Stimulated activated CD8-positive, alpha-beta memory T cell treated with anti-CD3 and anti-CD28 coated beads, Interleukin-4, amount 100 ng/mL, for 48 hours (primary cell): ENCODE measurements around the gene OTOG.

Experiments
- DNase-seq: peaks from one replicate; pipeline ENCODE4 v3.0.0-alpha.2; 2020

Gene OTOG

DNA sequence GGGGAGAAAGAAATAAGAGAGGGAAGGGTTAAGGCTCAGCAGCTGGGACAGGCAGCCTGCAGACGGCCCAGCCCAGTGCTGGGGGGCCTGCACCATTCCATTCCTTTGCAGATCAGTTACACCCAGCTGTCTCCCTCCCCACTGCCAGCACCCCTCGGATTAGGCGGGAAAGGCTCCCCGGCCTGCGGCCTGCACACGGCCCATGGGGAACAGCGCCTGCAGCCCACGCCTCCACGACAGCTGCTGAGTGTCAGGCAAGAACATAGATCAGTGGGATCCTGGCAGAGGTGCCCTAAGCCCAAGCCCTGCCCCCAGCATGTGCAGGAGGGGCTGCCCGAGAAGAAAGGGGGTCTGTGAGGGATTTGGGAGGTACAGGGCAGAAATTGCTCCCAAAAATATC lies 106.6 kb downstream of the OTOG start:
- DNase-seq, result no peak

DNA sequence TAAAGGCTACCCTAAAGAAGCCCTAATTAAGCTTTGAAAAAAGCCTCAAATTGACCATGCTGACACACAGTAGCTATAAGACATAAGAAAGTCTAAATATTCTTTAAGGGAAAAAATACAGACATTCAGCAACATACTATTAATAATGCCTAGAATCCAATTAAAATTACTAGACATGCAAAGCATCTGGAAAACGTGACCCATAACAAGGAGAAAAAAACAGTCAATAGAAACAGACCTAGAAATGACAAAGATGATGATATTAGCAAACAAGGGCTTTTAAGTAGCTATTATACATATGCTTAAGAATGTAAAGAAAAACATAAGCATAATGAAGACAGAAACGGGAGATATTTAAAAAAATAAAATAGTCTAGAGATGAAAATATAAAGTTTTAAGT lies 108.6 kb downstream of the OTOG start:
- no peak for DNase-seq

DNA sequence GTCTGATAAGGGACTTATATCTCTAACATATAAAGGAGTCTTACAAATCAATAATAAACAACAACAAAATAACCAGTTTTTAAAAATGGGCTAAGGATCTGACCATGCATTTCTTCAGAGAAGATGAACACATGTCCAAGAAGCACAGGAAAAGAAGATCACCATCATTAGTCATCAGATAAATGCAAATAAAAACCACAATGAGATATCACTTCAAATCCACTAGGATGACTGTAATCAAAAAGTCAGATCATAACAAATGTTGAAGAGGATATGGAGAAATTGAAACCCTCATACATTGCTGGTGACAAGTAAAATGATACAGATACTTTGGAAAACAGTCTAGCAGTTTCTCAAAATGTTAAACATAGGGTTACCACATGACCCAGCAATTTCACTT lies 111.2 kb downstream of the OTOG start:
- no peak for DNase-seq

DNA sequence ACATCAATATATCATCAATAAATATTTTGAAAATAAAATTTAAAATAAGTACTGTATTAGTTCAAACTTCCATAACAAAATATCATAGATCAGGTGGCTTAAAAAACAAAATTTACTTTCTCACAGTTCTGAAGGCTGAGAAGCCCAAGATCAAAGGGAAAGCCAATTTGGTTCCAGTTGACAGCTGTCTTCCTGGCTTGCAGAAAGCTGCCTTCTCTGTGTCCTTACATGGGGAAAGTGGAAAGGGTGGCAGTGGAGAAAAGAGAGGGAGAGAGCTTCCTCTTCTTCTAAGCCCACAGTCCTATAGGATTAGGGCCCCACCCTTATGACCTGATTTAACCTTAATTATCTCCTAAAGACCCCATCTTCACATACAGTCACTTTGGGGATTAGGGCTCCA lies 121.1 kb downstream of the OTOG start:
- DNase-seq, result no peak

DNA sequence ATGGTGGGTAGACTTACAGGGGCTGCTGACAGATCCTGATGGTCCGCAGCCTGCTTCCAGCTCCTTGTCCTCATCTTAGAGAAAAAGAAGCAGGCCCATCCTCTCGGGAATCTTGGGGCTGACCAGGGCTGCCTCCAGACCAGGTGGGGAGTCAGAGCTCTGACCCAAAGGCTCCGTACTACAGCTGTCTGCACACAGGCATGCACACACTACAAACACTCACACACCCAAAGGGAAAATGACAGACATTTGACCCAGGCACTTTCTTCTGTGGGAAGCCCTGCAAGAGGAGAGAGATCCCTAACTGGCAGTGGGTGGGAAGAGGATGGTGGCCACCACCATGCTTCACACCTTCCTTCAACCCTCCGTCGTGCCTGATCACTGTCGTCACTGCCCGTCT lies 125.4 kb downstream of the OTOG start:
- DNase-seq, result no peak

DNA sequence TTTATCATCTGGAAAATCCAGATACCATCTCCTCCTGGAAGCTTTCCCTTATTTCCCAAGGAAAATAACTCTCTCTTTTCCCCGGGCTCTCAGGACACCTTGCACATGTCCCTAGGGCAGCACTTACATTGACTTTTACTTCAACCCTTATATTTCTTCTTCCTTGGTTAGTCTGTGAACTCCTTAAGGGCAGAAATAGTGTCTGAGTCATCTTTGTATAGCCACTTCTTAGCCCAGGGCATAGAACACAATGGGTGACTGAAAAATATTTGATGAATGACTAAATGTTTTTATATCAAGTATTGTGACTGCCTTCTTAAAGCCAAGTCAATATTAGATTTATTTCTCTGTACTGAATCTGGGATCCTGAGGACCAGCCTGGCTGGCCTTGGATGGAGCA lies 126.9 kb downstream of the OTOG start:
- DNase-seq, result no peak

DNA sequence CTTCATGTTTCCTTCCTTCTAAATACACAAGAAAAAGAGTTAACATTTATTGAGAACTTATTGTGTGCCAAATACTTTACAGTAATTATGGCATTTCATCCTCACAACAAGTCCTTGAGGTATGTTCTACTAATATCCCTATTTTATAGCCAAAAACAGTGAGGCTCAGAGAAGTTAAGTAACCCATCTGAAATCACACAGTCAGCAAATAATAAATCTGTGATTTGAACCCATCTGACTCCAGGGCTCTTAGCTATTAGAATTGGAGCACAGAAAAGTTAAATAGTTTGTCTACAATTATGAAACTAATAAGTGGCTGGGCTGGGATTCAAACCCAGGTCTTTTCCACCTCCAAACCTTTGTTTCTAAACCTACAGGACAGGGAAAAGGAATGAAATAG lies 135.8 kb downstream of the OTOG start:
- no peak for DNase-seq

DNA sequence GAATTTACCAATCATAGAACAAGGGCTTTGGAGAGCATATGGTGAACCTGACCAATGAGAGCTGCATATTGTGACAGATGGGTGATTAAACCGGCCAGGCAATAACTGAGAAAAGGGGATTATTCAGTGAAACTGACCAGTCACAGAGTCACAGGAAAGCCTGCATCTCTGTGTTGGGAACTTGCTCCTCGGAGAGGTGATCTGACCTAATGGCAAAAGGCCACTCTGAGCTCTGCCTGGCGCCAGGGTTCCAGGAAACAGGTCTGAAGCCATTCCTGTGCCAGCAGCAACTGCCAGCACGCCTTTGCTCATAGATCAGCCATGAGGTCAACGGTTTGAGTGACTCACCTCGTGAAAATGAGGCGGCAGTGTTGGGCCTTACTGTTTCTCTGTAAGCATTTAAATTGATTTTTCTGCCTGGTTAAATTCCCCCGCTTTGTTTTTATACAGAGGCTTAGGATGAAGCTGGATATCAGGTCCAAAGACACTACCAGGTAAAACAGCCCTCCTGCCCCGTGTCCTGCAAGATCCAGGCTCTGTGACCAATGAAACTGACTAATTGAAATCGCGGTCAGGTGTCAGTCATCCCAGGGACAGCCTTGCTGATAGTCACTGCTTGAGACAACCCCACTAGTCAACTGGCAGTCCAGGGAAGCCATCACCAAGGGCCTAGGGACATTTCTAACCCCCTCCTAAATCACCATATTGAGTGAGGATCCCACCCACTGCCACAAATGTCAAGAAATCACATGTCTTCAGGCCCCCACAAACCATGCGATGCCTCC lies 136.5 kb downstream of the OTOG start:
- DNase-seq, result no peak

DNA sequence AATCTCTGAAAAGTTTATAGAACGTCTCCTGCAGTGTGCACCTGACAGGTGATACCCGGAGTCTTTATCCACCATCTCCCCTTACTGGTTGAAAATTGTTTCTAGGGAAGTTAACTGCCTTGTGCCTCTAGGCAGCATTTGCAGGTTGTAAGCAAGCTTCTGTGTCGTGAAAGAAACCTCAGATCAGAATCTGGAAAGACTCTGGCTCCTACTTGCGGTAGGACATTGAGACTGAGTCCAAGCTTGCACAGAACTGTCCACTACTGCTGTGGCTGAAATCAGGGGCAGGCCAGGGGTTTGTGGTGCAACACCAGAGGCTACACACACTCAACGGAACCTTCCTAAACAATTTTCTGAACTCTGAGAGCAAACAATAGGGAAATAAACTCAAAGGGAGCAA lies 137.5 kb downstream of the OTOG start:
- no peak for DNase-seq

DNA sequence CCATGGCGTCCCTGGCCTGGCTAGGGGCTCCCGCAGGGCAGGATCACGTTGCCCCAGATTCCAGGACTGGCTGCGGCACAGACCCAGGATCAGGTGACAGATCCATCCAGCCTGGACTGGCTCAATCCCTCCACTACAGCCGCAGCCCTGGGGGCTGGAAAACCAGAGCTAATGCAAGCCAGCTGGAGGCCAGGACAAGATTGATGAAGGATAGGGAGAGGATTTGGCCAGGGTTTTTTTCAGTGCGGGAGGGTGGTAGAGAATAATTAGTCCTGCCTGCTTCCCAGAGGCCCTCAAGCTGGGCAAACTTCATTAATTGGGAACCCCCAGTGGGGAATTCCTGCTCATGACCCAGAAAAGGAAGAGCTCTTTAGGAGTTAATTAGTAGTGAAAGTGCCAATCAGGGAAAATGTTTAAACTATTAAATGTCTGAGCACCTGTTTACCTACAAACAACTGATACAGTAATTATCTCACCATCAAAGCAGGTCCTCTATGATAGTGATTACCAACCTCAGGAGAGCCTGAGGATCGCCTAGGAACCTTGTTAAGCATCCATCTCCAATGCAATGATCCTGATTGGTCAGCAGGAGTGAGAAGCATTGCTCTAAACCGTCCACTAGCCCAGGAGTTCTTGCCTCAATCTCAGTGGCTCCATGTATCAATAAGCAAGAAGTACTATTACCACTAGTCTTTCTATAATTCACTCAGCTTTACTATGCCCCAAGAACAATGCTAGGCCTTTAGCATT lies 139.3 kb downstream of the OTOG start:
- DNase-seq, result no peak

DNA sequence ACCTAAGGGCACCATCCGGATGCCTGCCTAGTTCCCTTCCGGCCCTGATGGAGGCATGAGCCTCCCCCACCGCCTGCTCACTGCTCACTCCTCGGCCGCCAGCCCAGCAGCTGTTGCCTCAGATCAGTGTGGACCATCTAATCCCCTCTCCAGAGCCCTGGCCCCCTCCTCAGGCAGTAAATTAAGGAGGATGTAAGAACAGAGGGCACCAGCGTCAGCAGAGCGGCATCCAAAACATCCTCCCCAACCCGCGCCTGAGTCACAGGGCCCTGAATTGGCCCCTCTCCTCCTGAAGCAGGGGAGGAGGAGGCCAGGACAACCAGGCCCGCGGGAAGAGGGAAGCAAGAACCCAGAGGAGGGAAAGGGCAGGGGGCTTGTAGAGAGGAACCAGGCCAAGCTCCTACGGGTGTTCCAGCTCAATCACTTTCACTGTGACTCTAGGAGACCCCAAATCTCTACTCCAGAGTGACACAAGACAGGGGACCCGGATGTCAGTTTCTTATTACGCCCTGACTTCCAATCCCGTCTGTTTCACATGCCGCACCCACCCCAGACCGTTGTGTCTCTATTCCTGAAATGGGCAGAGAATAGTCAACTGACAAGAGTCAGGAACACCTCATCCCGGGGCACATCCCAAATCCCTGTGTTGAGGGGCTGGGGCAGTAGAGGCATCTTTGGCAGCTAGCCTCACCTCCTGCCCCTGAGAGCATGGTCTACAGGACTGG lies 141.0 kb downstream of the OTOG start:
- no peak for DNase-seq

DNA sequence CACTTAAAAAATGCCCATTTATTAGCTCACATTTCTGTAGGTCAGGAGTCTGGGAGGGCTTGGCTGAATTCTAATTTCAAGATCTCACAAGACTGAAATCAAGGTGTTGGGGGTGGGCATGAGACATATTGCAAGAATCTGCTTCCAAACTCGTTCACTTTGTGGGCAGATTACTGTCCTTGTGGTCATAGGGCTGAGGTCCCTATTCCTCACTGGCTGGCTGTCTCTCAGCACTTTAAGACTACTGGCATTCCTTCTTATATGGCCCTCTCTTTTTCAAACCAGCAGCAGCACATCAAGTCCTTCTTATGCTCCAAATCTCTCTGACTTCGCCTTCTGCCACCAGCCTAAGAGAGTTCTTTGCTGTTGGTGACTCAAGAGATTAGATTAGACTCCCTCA lies 144.5 kb downstream of the OTOG start:
- DNase-seq, result no peak

DNA sequence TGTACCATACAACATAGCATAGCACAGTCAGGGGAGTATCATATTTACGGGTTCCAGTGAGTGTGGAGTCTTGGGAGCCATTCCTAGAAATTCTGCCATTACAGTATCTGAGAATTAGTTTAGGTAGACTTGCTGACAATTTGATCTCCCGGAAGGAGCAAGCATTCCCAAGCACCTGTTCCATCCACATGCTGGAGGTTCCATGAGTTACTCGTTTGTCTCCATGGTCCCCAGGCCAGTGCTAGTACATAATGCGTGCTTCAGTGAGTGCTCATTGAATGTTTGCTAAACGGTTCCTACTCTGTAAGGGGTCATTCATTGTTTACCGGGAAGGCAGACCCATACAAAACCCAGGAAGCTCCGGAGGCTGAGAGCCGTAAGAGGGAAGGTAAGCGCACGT lies 144.9 kb downstream of the OTOG start:
- DNase-seq, result no peak

DNA sequence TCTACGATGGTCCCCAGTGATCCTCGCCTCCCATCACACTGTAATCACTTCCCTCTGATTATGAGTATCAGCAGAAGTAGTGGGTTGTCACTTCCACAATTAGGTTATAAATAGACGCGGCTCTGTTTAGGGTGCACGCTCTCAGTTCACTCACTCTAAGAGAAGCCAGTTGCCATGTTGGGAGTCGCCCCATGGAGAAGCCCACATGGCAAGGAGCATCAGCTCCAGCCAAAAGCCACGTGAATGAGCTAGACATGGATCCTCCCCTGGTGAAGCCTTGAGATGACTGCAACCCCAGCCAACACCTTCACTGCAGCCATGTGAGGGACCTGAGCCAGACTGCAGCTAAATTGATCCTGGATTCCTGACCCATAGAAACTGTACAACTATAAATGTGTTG lies 145.9 kb downstream of the OTOG start:
- DNase-seq, result no peak

DNA sequence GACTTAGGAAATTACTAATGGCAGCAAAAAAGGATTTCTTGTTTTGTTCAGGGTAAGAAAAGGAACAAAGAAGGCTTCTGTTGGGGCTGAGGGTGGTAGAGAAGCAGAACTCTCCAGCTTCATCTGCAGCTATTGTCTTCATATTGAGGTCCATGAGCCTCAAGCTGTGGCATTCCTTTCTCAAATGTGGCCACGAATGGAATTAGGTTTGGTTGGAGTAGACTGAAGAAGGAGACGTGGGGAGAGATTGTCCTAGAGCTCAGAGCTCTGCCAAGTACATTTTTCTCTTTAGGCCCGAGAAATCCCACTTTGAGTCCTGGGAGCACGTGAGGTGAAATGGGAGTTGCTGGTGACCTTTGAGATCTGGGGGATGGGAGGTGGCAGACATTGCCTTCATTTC lies 146.5 kb downstream of the OTOG start:
- DNase-seq, result no peak

DNA sequence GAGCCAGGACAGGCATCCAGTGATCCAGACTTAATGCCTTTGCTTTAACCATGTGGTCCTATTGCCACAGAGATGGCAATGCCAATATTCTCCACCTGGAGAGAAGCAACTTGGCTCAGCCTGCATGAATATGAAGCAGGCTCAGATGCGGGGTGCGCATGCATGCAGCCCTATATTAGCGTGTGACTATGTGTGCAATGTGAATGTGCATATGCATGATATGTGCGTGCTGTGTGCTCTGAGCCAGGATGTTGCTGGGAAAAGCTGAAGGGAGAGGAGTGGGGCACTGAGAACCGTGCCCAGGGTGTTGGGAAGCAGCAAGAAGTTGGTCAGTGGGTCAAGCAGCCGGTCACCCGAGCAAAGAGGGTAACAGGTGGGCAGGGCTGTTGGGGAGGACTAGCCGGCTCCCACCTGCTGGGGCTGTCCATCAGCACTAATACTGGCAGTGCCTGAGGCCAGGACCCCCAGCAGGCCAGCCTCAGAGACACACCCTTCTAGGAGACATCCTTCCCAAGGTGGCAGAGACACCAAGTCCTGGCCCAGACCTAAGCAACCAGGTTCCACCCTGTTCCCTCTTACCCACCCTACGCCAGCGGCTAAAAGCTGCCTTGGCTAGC lies 147.5 kb downstream of the OTOG start:
- no peak for DNase-seq

DNA sequence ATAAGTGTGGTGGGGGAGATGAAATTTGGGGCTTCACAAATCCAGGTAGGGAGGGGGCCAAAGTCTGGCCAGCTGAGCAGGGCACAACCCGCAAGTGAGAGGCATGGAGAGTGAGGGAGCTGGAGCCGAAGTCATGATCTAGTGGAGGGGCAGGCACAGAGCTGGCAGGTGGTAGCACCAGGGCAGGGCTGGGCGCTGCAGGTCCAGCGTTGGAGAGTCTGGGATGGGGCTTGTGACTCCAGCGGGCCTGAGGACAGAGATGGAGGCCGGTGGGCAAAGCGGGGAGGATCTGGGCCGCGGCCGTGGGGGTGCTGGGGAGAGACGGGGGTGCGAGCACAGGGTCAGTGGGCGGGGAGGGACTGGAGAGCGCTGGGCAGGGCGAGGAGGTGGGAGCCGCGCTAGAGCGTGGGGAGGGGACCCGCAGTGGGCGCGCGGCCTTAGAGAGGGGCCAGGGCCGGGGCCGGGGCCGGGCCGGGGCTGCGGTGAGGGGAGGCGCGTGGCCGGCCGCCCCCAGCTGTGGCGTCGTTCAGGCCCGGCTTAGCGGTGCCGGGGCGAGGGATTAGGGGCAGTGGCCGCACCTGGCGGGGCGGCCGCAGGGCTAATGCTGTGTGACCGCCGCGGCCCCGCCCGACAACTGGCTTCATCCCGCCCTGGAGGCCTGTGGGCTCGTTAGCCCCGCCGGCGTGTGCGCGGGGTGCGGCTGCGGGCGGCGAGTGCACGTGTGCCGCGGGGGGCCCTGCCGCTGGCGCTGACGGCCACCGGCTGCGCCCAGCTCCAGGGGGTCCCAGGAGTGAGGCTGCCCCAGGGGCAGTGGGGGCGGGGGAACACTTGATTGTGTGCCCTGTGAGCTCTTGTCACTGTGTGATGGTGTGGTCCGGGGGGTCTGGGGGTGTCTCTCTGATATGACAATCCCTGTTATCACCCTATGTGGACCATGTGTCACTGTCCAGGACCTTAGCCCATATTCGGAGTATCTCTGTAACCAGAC lies 148.7 kb downstream of the OTOG start:
- no peak for DNase-seq

DNA sequence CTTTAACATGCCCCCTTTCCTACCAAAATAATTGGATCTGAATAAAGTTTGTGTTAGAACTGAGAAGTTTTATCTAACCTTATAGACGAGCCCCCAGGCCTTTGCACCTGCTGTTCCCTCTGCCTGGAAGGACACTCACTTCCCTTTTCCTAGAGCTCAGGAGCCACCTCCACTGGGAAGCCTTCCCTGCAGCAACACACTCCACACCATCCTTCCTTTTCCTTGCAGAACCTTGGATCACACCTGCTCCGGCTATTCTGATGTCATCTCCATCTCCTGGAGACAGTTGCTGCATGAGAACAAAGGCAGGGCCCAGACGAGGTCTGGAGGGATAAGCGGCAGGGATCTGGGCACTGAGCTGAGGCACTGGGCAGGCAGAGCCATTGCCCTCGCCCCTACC lies 149.7 kb downstream of the OTOG start:
- DNase-seq, result no peak
